Activated naive CD8-positive, alpha-beta T cell treated with anti-CD3 and anti-CD28 coated beads for 36 hours (primary cell): ENCODE measurements around the gene DARS1. TPM values are rescaled to one million over a fixed set of nuclear protein-coding genes. Genes with fewer than 3 reads are reported as not detected.
"Not testable (repeated sequence)": the region's sequence is repeated elsewhere in the genome, so short reads cannot be mapped to it uniquely, and the experiment has no call there.

ENCODE experiments used
- DNase-seq: peaks from one replicate; pipeline ENCODE4 v3.0.0; 2021
- H3K27ac Mint-ChIP-seq: one replicate; pipeline ENCODE4 v1.8.0; 2022; ENCODE audit warnings: mild to moderate bottlenecking, moderate library complexity, mixed read lengths
- H3K27me3 Mint-ChIP-seq: one replicate; pipeline ENCODE4 v1.8.0; 2022; ENCODE audit warnings: mild to moderate bottlenecking, mixed read lengths
- H3K36me3 Mint-ChIP-seq: one replicate; pipeline ENCODE4 v1.8.0; 2021; ENCODE audit warnings: mild to moderate bottlenecking, mixed read lengths
- H3K4me1 Mint-ChIP-seq: one replicate; pipeline ENCODE4 v1.8.0; 2021; ENCODE audit warnings: mixed read lengths
- H3K4me3 Mint-ChIP-seq: one replicate; pipeline ENCODE4 v1.8.0; 2022; ENCODE audit warnings: mild to moderate bottlenecking, moderate library complexity, mixed read lengths
- H3K9me3 Mint-ChIP-seq: one replicate; pipeline ENCODE4 v1.8.0; 2022; ENCODE audit warnings: mixed read lengths
- total RNA-seq, 2 experiments: library from RNA; stranded (reverse); gene quantifications; one replicate each; pipeline ENCODE4 v1.2.3, GENCODE V29; 2021

The DARS1 gene
- total RNA-seq, 2 experiments from 2014 or later, result 165 to 173 TPM

- Mint-ChIP-seq H3K27ac (no peak overlapping the region), H3K27me3 (no peaks in the 10 kb centered on the region), H3K4me3 (no peak overlapping the region), H3K36me3 (peaks cover 14% of the 10 kb centered on the region), H3K9me3 (no peaks in the 10 kb centered on the region), H3K4me1 (peaks cover 9% of the 10 kb centered on the region)
- no peak for DNase-seq
These were observed 71.6 kb downstream of the DARS1 start for GRCh38 chr2:135913727-135914365.

DNA sequence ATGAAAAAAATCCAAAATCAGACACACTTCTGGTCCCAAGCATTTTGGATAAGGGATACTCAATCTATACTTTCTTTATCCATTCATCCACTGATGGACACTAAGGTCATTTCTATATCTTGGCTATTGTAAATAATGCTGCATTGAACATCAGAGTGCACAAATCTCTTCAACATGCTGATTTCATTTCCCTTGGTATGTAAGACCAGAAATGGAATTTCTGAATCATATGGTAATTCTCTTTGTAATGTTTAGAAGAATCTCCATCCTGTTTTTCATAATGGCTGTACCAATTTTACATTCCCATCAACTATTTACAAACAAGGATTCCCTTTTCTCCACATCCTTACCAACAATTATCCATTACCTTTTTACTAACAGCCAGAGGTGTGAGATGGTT, 75.5 kb downstream of the DARS1 start:
- no peaks in the 10 kb centered on the region for H3K9me3 Mint-ChIP-seq
- no peaks in the 10 kb centered on the region for H3K27me3 Mint-ChIP-seq
- no peak overlapping the region for H3K4me3 Mint-ChIP-seq
- no peak for DNase-seq
- no peak overlapping the region for H3K27ac Mint-ChIP-seq
- H3K36me3 Mint-ChIP-seq, result peaks cover 27% of the 10 kb centered on the region
- H3K4me1 Mint-ChIP-seq, result peaks cover 3% of the 10 kb centered on the region

- peaks cover 23% of the 10 kb centered on the region for H3K36me3 Mint-ChIP-seq
- no peaks in the 10 kb centered on the region for H3K9me3 Mint-ChIP-seq
- no peak for DNase-seq
- H3K27me3 Mint-ChIP-seq, result no peaks in the 10 kb centered on the region
- H3K4me3 Mint-ChIP-seq, result no peak overlapping the region
- peaks cover 3% of the 10 kb centered on the region for H3K4me1 Mint-ChIP-seq
- no peak overlapping the region for H3K27ac Mint-ChIP-seq
These were observed 79.7 kb downstream of the DARS1 start for GRCh38 chr2:135905679-135906078.

DNA sequence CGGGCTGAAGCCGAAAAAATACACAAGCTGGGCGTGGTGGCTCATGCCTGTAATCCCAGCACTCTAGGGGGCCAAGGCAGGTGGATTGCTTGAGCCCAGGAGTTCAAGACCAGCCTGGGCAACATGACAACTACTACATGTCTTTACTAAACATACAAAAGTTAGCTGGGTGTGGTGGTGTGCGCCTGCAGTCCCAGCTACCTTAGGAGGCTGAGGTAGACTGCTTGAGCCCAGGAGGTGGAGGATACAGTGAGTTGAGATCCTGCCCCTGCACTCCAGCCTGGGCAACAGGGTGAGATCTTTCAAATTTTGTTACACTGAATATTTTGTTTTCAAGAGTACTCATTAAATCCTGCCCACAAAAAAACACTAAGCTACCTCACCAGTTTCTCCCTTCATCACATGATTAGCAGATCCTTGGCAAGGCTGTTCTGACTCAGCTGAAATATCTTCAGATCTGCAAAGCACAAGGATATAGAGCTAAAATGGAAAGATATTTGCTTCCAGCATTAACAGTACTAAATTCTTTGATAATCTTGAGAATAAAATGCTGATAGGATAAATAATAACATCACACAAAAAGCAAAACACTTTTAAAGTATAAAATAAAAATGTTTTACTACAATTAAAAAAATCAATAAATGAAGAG, 81.0 kb downstream of the DARS1 start:
- H3K9me3 Mint-ChIP-seq, result no peaks in the 10 kb centered on the region
- no peaks in the 10 kb centered on the region for H3K4me1 Mint-ChIP-seq
- no peak overlapping the region for H3K27ac Mint-ChIP-seq
- DNase-seq, result no peak
- H3K4me3 Mint-ChIP-seq, result no peak overlapping the region
- H3K27me3 Mint-ChIP-seq, result no peaks in the 10 kb centered on the region
- H3K36me3 Mint-ChIP-seq, result peaks cover 19% of the 10 kb centered on the region

DNA sequence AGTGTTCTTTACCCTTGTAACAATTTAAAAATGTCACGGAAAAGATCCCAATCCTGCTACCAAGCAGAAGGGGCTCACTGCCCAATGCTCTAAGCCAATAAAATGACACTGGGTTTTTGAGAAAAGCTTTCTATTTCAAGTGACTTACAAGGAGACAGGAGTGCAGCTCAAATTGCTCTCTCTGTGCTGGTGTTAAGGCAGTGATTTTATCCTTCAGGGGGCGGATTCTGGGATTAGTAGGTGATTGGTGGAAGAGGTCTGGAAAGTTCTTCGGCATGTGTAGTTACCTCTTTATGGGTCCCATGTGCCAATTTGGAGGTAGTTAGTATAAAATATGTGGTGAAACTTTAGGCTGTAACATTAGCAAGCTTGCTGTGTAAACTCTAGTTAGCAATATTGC, 81.8 kb downstream of the DARS1 start:
- Mint-ChIP-seq H3K27me3 (no peaks in the 10 kb centered on the region), H3K4me1 (no peaks in the 10 kb centered on the region), H3K36me3 (peaks cover 13% of the 10 kb centered on the region), H3K27ac (no peak overlapping the region), H3K4me3 (no peak overlapping the region), H3K9me3 (no peaks in the 10 kb centered on the region)
- no peak for DNase-seq

GRCh38 chr2:135899567-135899966, 85.9 kb downstream of the DARS1 start:
- H3K27ac Mint-ChIP-seq, result no peak overlapping the region
- no peaks in the 10 kb centered on the region for H3K27me3 Mint-ChIP-seq
- H3K4me1 Mint-ChIP-seq, result no peaks in the 10 kb centered on the region
- H3K9me3 Mint-ChIP-seq, result no peaks in the 10 kb centered on the region
- H3K4me3 Mint-ChIP-seq, result no peak overlapping the region
- H3K36me3 Mint-ChIP-seq, result no peaks in the 10 kb centered on the region
- DNase-seq, result no peak

DNA sequence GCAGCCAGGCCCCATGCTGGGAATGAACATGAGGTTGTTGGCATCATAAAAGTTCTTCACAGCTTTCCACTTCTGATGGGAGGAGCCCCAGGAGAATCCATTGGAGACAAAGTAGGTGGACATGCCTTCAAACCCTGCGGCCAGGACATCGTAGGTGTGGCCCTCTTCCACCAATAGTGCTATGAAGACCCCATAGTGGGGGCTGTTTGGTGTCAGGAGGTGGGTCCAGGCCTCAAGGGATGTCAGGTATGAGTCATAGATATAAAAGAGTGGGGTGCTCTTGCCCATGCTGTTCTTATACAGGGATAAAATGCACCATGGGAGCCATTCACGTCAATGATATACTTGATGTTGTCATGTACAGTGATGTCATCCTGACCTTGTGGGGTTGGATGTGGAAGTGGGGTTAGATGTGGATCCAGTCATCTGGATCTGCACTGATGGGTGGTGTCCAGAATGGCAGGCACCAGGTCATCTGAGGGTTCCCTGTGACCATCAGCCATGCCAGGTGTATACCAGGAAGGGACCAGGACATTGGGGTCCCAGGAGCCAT, 87.1 kb downstream of the DARS1 start:
- Mint-ChIP-seq H3K36me3 (no peaks in the 10 kb centered on the region), H3K9me3 (no peaks in the 10 kb centered on the region), H3K27me3 (no peaks in the 10 kb centered on the region), H3K4me3 (no peak overlapping the region), H3K27ac (no peak overlapping the region), H3K4me1 (no peaks in the 10 kb centered on the region)
- no peak for DNase-seq

- H3K36me3 Mint-ChIP-seq, result no peaks in the 10 kb centered on the region
These were observed 90.5 kb downstream of the DARS1 start for GRCh38 chr2:135894930-135895329.

GRCh38 chr2:135893374-135893794, 92.0 kb downstream of the DARS1 start:
- no peak overlapping the region for H3K4me3 Mint-ChIP-seq
- H3K4me1 Mint-ChIP-seq, result no peaks in the 10 kb centered on the region
- no peaks in the 10 kb centered on the region for H3K9me3 Mint-ChIP-seq
- no peak overlapping the region for H3K27ac Mint-ChIP-seq
- DNase-seq, result no peak
- H3K36me3 Mint-ChIP-seq, result no peaks in the 10 kb centered on the region
- H3K27me3 Mint-ChIP-seq, result no peaks in the 10 kb centered on the region

More at GRCh38 chr2:135894930-135895329, 90.5 kb downstream of the DARS1 start:
- Mint-ChIP-seq H3K27me3 (no peaks in the 10 kb centered on the region), H3K9me3 (no peaks in the 10 kb centered on the region), H3K4me3 (no peak overlapping the region), H3K27ac (no peak overlapping the region), H3K4me1 (no peaks in the 10 kb centered on the region)
- DNase-seq, result no peak

DNA sequence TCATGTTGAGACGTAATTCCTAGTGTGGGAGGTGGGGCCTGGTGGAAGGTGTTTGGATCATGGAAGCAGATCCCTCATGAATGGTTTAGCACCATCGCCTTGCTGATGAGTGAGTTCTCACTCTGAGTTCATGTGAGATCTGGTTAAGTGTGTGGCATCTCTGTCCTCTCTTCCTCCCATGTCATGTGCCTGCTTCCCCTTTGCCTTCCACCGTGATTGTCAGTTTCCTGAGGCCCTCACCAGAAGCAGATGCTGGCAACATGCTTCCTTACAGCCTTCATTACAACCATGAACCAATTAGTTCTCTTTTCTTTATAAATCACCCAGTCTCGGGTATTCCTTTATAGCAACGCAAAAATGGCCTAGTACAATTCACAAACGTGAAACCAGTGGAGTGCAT, 94.6 kb downstream of the DARS1 start:
- no peak for DNase-seq
- H3K4me1 Mint-ChIP-seq, result no peaks in the 10 kb centered on the region
- H3K36me3 Mint-ChIP-seq, result peaks cover 3% of the 10 kb centered on the region
- no peaks in the 10 kb centered on the region for H3K27me3 Mint-ChIP-seq
- H3K9me3 Mint-ChIP-seq, result no peaks in the 10 kb centered on the region
- no peak overlapping the region for H3K27ac Mint-ChIP-seq
- H3K4me3 Mint-ChIP-seq, result no peak overlapping the region

DNA sequence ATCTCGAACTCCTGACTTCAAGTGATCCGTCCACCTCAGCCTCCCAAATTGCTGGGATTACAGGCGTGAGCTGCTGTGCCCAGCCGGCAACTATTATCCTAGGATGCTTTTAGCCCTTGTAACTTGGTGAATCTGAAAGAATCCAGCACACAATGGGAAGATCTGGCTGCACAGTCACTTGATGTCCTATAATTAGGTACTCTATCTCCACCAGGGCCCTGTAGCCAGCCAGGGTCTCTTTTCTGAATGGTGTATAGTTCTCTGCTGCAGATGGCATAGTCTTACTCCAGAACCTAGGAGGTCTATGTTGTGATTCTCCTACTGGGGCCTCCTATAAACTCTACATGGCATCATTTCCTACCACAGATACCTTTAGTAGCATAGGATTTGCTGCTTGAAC, 95.3 kb downstream of the DARS1 start:
- Mint-ChIP-seq H3K36me3 (peaks cover 3% of the 10 kb centered on the region), H3K27me3 (no peaks in the 10 kb centered on the region), H3K4me3 (no peak overlapping the region), H3K9me3 (no peaks in the 10 kb centered on the region), H3K27ac (no peak overlapping the region), H3K4me1 (no peaks in the 10 kb centered on the region)
- DNase-seq, result no peak

DNA sequence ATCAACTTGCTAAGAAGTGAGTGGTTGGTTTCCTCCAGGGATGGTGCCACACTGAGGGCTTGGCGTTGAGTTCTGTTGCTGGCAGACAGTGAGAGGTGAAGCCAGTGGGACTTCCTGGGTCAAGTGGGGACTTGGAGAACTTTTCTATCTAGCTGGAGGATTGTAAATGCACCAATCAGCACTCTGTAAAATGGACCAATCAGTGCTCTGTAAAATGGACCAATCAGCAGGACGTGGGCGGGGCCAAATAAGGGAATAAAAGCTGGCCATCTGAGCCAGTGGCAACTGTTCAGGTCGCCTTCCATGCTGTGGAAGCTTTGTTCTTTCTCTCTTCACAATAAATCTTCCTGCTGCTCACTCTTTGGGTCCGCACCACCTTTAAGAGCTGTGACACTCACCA, 96.8 kb downstream of the DARS1 start:
- DNase-seq, H3K36me3 Mint-ChIP-seq, H3K9me3 Mint-ChIP-seq, H3K4me1 Mint-ChIP-seq, H3K27ac Mint-ChIP-seq, H3K4me3 Mint-ChIP-seq, H3K27me3 Mint-ChIP-seq: not testable (repeated sequence)

DNA sequence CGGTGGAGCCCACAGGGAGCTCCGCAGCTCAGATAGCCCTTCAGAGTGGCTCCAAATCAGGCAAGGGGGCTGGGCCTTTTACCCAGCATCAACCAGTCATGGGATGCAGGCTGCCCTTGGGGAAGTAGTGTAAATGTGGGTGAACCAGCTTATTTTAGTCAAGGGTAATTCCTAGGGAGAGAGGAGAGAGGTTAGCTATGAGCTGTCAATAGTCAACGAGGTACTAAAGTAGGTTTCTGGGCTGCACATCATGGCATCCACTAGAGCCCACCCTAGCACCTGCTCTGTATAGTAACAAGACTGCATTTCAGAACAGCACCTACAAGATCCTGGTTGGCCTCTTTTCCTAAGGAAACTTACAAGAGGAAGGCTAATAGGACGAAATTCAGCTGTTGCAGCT, 99.7 kb downstream of the DARS1 start:
- Mint-ChIP-seq H3K4me3 (no peak overlapping the region), H3K36me3 (peaks cover 3% of the 10 kb centered on the region)

GRCh38 chr2:135882415-135882814, 103.0 kb downstream of the DARS1 start:
- peaks cover 3% of the 10 kb centered on the region for H3K27me3 Mint-ChIP-seq
- no peaks in the 10 kb centered on the region for H3K36me3 Mint-ChIP-seq
- peaks cover 3% of the 10 kb centered on the region for H3K4me1 Mint-ChIP-seq
- no peak for DNase-seq
- H3K4me3 Mint-ChIP-seq, result no peak overlapping the region
- no peak overlapping the region for H3K27ac Mint-ChIP-seq
- H3K9me3 Mint-ChIP-seq, result no peaks in the 10 kb centered on the region

More for the DNA sequence above, 99.7 kb downstream of the DARS1 start:
- Mint-ChIP-seq H3K9me3 (no peaks in the 10 kb centered on the region), H3K27me3 (peaks cover 3% of the 10 kb centered on the region), H3K4me1 (no peaks in the 10 kb centered on the region), H3K27ac (no peak overlapping the region)
- DNase-seq, result no peak

DNA sequence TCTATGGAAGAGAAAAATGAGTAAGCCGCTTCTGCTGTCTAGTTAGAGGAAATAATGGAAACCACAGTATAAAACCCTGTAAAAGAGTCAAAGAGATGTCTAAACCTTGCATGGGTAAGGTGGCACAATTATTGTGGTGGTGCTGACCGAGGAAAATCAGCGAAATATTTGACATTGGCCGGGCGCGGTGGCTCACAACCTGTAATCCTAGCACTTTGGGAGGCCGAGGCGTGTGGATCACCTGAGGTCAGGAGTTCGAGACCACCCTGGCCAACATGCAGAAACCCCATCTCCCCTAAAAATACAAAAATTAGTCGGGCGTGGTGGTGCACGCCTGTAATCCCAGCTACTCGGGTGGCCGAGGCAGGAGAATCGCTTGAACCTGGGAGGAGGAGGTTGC, 108.7 kb downstream of the DARS1 start:
- Mint-ChIP-seq H3K36me3 (peaks cover 39% of the 10 kb centered on the region), H3K4me1 (peaks cover 39% of the 10 kb centered on the region), H3K4me3 (peak overlapping the region; percentile 96), H3K27ac (peak overlapping the region; percentile 99)
- not testable (repeated sequence) for H3K27me3 Mint-ChIP-seq, H3K9me3 Mint-ChIP-seq, DNase-seq
